Activated CD8-positive, alpha-beta memory T cell treated with anti-CD3 and anti-CD28 coated beads for 36 hours (primary cell): Measurements from ENCODE around the gene ZNF598. TPM values are rescaled to one million over a fixed set of nuclear protein-coding genes. Genes with fewer than 3 reads are reported as not detected.

Experiments
- CTCF ChIA-PET: fragments of 350-600 bp; sonication (Branson Sonifier 250); formaldehyde crosslinking; loops from one replicate; lab custom pipeline; 2021; ENCODE audit warnings: antibody characterized with exemption; lab: Charles Lee
- POLR2A ChIA-PET: fragments of 350-600 bp; sonication (Branson Sonifier 250); formaldehyde crosslinking; loops from one replicate; lab custom pipeline; 2021; ENCODE audit warnings: antibody characterized with exemption; lab: Charles Lee
- total RNA-seq, 2 experiments: library from RNA; stranded (reverse); gene quantifications; one replicate each; pipeline ENCODE4 v1.2.3, GENCODE V29; 2021

Gene ZNF598
- total RNA-seq, 2 experiments from 2014 or later = 94.2 to 95.6 TPM

- POLR2A ChIA-PET = no interaction called here
- CTCF ChIA-PET = no interaction called here
Measured at GRCh38 chr16:1976951-1977874, 32.4 kb downstream of the ZNF598 start.

- POLR2A ChIA-PET = no interaction called here
- CTCF ChIA-PET = no interaction called here
Measured at GRCh38 chr16:1976216-1976520, 33.5 kb downstream of the ZNF598 start.

- CTCF ChIA-PET = no interaction called here
- POLR2A ChIA-PET = interaction anchor here (1.1 kb wide), 1 partner anchor 11 kb away, joined by 3 read pairs; the partner anchor contains the start of gene RPS2
Measured at GRCh38 chr16:1975432-1976215, 34.0 kb downstream of the ZNF598 start.

GRCh38 chr16:1974157-1975070 is 35.2 kb downstream of the ZNF598 start:
- CTCF ChIA-PET = interaction anchor here (1.2 kb wide), 1 partner anchor 29 kb away, joined by 5 read pairs; no protein-coding TSS in a partner anchor
- POLR2A ChIA-PET = interaction anchor here (1.1 to 1.5 kb wide), 1 partner anchor 10 kb away, joined by 3 to 5 read pairs; the partner anchor contains the start of gene RPS2

- CTCF ChIA-PET = interaction anchor here (1.2 kb wide), 1 partner anchor 30 kb away, joined by 5 read pairs; no protein-coding TSS in a partner anchor
Measured at GRCh38 chr16:1973461-1974156, 36.0 kb downstream of the ZNF598 start.

GRCh38 chr16:1972490-1972877 is 37.1 kb downstream of the ZNF598 start:
- CTCF ChIA-PET = interaction anchor here (1.0 to 2.1 kb wide), 4 partner anchors 9 to 31 kb away, joined by 4 to 8 read pairs (median 4); partner anchors contain the start of gene GFER

More at GRCh38 chr16:1973461-1974156, 36.0 kb downstream of the ZNF598 start:
- POLR2A ChIA-PET = interaction anchor here (0.8 to 1.5 kb wide), 2 partner anchors 9 to 13 kb away, joined by 3 to 5 read pairs; partner anchors contain the start of gene RPS2

GRCh38 chr16:1971796-1972489 is 37.7 kb downstream of the ZNF598 start, which contains the start of gene TBL3:
TBL3 (plus strand) TSS chr16:1972053; CDS start chr16:1972165, 112 bp downstream.
- CTCF ChIA-PET = interaction anchor here (1.0 to 2.1 kb wide), 6 partner anchors 8 to 31 kb away, joined by 3 to 8 read pairs (median 4); partner anchors contain the start of gene GFER
- POLR2A ChIA-PET = interaction anchor here (0.6 to 2.5 kb wide), 13 partner anchors 8 to 507 kb away, joined by 3 to 20 read pairs (median 4); partner anchors contain the start of genes GFER, MAPK8IP3, MSRB1 and NUBP2

More at GRCh38 chr16:1972490-1972877, 37.1 kb downstream of the ZNF598 start:
- POLR2A ChIA-PET = interaction anchor here (0.6 to 2.5 kb wide), 6 partner anchors 8 to 267 kb away, joined by 3 to 20 read pairs (median 8); partner anchors contain the start of genes GFER, MAPK8IP3 and MSRB1

- ChIA-PET CTCF (no interaction called here), POLR2A (no interaction called here)
Measured at GRCh38 chr16:1968146-1968953, 41.3 kb downstream of the ZNF598 start.

GRCh38 chr16:1966460-1966859 is 43.2 kb downstream of the ZNF598 start, which contains the start of gene RNF151:
RNF151 (plus strand) TSS chr16:1966856; CDS start chr16:1966882, 26 bp downstream.
- ChIA-PET POLR2A (interaction anchor here (0.6 kb wide), 1 partner anchor 1298 kb away, joined by 3 read pairs; the partner anchor contains the start of gene RHOT2), CTCF (interaction anchor here (0.6 to 1.2 kb wide), 2 partner anchors 174 to 545 kb away, joined by 3 read pairs; no protein-coding TSS in a partner anchor)

GRCh38 chr16:1965396-1966001 is 44.1 kb downstream of the ZNF598 start:
- ChIA-PET POLR2A (interaction anchor here (0.7 to 2.3 kb wide), 15 partner anchors 9 to 545 kb away, joined by 3 to 21 read pairs (median 5); partner anchors contain the start of genes FAHD1, GFER, HAGH and MSRB1), CTCF (interaction anchor here (0.6 to 1.8 kb wide), 6 partner anchors 16 to 175 kb away, joined by 3 to 6 read pairs (median 3); partner anchors contain the start of gene GFER)

GRCh38 chr16:1964506-1965395 is 44.9 kb downstream of the ZNF598 start, which contains the start of gene RPS2:
RPS2 (minus strand) TSS chr16:1964826; CDS start chr16:1964625, 201 bp downstream.
- POLR2A ChIA-PET = interaction anchor here (0.6 to 2.3 kb wide), 23 partner anchors 9 to 619 kb away, joined by 3 to 21 read pairs (median 4); partner anchors contain the start of genes FAHD1, GFER, HAGH and JPT2
- CTCF ChIA-PET = interaction anchor here (0.7 to 1.8 kb wide), 4 partner anchors 17 to 39 kb away, joined by 3 to 6 read pairs (median 4); partner anchors contain the start of gene GFER

GRCh38 chr16:1963806-1964505 is 45.7 kb downstream of the ZNF598 start:
- ChIA-PET POLR2A (interaction anchor here (0.6 to 2.3 kb wide), 20 partner anchors 8 to 618 kb away, joined by 3 to 21 read pairs (median 4); partner anchors contain the start of genes FAHD1, GFER, HAGH and JPT2), CTCF (interaction anchor here (1.0 to 1.8 kb wide), 3 partner anchors 8 to 40 kb away, joined by 4 to 6 read pairs (median 4); partner anchors contain the start of gene TBL3)
